ENCODE measurements around the gene LMBRD2. TPM values are rescaled to one million over a fixed set of nuclear protein-coding genes. Genes with fewer than 3 reads are reported as not detected.
A peak's percentile ranks its signal among the peaks of the same experiment; 100 is the strongest.

The LMBRD2 gene
- total and polyA plus RNA-seq, 2 of the 8 experiments (the other 6 are each of a cell fraction or from before 2014, with no cell fraction given), result 1.1 to 4.1 TPM

- H3K4me3 ChIP-seq (ENCODE audit: extremely low read depth in 1 of 4, insufficient read depth in 2 of 4, low read depth in 3 of 4, low read length in 4 of 4), result no peak overlapping the region
- H2BK12ac ChIP-seq (ENCODE audit: low read depth, low read length), result no peak overlapping the region
- H3K79me2 ChIP-seq (ENCODE audit: control insufficient read depth in 1 of 2, insufficient read depth in 2 of 2, low read length in 2 of 2), result no peaks in the 10 kb centered on the region
- no peaks in the 10 kb centered on the region for H3K9me3 ChIP-seq (ENCODE audit: insufficient read depth in 2 of 2, low read depth in 1 of 2, low read length in 1 of 2)
- peaks cover 0 to 10% (median 5%) of the 10 kb centered on the region in 4 experiments; a peak in 3 of 7 replicates for H3K4me1 ChIP-seq (replicated peaks in 1 of 4; ENCODE audit: control insufficient read depth in 3 of 4, insufficient read depth in 4 of 4, low read length in 3 of 4)
- POLR2A ChIA-PET (ENCODE audit: partially characterized antibody), result interaction anchor here (2.1 kb wide), 1 partner anchor 8 kb away, joined by 4 read pairs; no protein-coding TSS in a partner anchor
- H3K9ac ChIP-seq (replicated peaks in 1 of 4; ENCODE audit: extremely low read depth in 1 of 4, low read depth in 3 of 4, low read length in 3 of 4), result no peak overlapping the region
- no peak overlapping the region for H3K27ac ChIP-seq (ENCODE audit: low read depth, low read length)
- no peak overlapping the region for H3K4me2 ChIP-seq (ENCODE audit: insufficient read depth in 1 of 2, low read depth in 2 of 2, low read length in 2 of 2)
- DNase-seq (ENCODE audit: low read depth in 1 of 2, low spot score in 2 of 2), result no peak
- no peak overlapping the region for H2BK5ac ChIP-seq (ENCODE audit: low read depth, low read length)
- H3K27me3 ChIP-seq (replicated peaks in 1 of 4; ENCODE audit: control insufficient read depth in 3 of 4, extremely low read depth in 1 of 4, insufficient read depth in 3 of 4, low read length in 3 of 4), result no peaks in the 10 kb centered on the region; a peak in 1 of 7 replicates
- H4K5ac ChIP-seq (ENCODE audit: insufficient read length, low read depth, low read length), result no peak overlapping the region
- no peak overlapping the region for H2AK5ac ChIP-seq (ENCODE audit: low read depth, low read length)
- H3K23ac ChIP-seq (ENCODE audit: insufficient read length), result no peak overlapping the region
- no peak overlapping the region for H2BK120ac ChIP-seq (replicated peaks; ENCODE audit: low read depth, low read length)
- peaks cover 5% of the 10 kb centered on the region; the same call in 1 of the 2 replicates for H3K23me2 ChIP-seq (ENCODE audit: low read depth, low read length)
- H3K36me3 ChIP-seq (ENCODE audit: control insufficient read depth in 2 of 4, insufficient read depth in 4 of 4, low read length in 3 of 4), result no peaks in the 10 kb centered on the region
- H2AFZ ChIP-seq (ENCODE audit: low read length), result no peak overlapping the region
- WGBS, 2 experiments (ENCODE audit: extremely low coverage in 1 of 2, insufficient coverage in 1 of 2, insufficient read length in 1 of 2, insufficient replicate concordance in 2 of 2, low coverage in 1 of 2, low lambda C conversion rate in 2 of 2, missing lambda C conversion rate in 1 of 2), result 84% methylated on average over 8 of the region's 9 CpGs; no CpG with 5 or more reads in 1 of the 2 experiments
- no peak overlapping the region for H3K18ac ChIP-seq (ENCODE audit: extremely low read depth, low read length)
- no peak overlapping the region for H4K8ac ChIP-seq (ENCODE audit: extremely low read depth, insufficient read depth, low read length)
- no peak overlapping the region for H4K91ac ChIP-seq (replicated peaks; ENCODE audit: insufficient read length, low read length)
- no peaks in the 10 kb centered on the region for H4K20me1 ChIP-seq (replicated peaks in 1 of 2; ENCODE audit: control insufficient read depth in 1 of 2, insufficient read depth in 2 of 2, low read length in 2 of 2)
- no peaks in the 10 kb centered on the region for H3K79me1 ChIP-seq (ENCODE audit: low read depth, low read length)
- H3K14ac ChIP-seq (ENCODE audit: insufficient read length), result no peak overlapping the region
- CTCF ChIA-PET (ENCODE audit: partially characterized antibody), result interaction anchor here (0.5 to 3.8 kb wide), 5 partner anchors 8 to 49 kb away, joined by 3 to 26 read pairs (median 6); no protein-coding TSS in a partner anchor
- no peak overlapping the region for H2BK20ac ChIP-seq (ENCODE audit: low read length)
- peak; percentile 42 for FAIRE-seq
- H3K56ac ChIP-seq (replicated peaks; ENCODE audit: insufficient read length, low read depth, low read length), result no peak overlapping the region
- no peak overlapping the region for H3K4ac ChIP-seq (replicated peaks; ENCODE audit: insufficient read length, low read depth, low read length)
- H2BK15ac ChIP-seq (ENCODE audit: low read length), result no peak overlapping the region
- TF ChIP-seq JUN (IDR thresholded peaks at IDR 0.05; ENCODE audit: low read depth, low read length) (no peak), SRF (IDR thresholded peaks at IDR 0.05; ENCODE audit: low read depth, low read length) (no peak), SIRT6 (IDR thresholded peaks at IDR 0.05; ENCODE audit: low read length) (no peak), RXRA (IDR thresholded peaks at IDR 0.05; ENCODE audit: insufficient read depth, low read depth, low read length) (no peak), KDM5A (IDR thresholded peaks at IDR 0.05; ENCODE audit: low read length) (no peak), POU5F1 (IDR thresholded peaks at IDR 0.05; ENCODE audit: low read depth, low read length) (no peak), E2F6 (IDR thresholded peaks at IDR 0.05) (no peak)
These were observed 80.8 kb downstream of the LMBRD2 start for GRCh38 chr5:36070687-36071571.

All from H1 (cell line).